GM18526 (cell line): ENCODE results near the gene TUBGCP2.

Experiments used
- POLR2A ChIP-seq: IDR thresholded peaks from 3 replicates; pipeline ENCODE4 v1.6.1; 2011; ENCODE audit not compliant: insufficient read length; ENCODE audit errors: extremely low read depth

The TUBGCP2 gene

DNA sequence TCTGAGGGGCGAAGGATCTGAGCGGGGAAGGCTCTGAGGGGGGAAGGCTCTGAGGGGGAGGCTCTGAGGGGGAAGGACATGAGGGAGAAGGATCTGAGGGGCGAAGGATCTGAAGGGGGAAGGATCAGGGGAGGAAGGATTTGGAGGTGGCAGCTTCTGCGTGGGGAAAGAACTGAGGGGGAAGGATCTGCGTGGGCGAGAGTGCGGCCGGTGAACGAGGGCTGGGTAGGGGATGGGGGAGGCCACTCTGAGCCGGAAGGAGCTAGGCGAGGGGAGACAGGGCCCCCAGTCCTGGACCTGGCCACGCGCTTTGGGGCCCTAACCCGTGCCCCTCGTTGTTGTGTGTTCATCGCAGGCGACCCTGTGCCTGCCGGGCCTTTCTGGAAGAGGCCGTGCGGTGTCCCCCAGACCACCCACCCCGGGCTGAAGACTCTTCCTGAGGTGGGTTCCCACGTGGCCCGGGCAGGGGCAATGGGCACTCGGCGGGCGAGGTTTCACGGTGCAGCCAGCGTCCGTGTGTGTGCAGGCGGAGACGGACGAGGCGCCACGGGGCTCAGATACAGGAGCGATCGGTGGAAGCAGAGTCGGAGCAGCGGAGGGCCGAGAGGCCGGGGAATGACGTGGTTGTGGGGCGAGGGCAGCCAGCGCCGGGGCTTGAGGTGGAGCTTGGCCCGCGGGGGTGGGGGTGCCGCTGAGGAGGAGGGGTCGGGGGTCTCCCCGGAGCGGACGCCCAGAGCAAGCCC lies 26.0 kb upstream of the TUBGCP2 start:
- no peak for TF ChIP-seq POLR2A

DNA sequence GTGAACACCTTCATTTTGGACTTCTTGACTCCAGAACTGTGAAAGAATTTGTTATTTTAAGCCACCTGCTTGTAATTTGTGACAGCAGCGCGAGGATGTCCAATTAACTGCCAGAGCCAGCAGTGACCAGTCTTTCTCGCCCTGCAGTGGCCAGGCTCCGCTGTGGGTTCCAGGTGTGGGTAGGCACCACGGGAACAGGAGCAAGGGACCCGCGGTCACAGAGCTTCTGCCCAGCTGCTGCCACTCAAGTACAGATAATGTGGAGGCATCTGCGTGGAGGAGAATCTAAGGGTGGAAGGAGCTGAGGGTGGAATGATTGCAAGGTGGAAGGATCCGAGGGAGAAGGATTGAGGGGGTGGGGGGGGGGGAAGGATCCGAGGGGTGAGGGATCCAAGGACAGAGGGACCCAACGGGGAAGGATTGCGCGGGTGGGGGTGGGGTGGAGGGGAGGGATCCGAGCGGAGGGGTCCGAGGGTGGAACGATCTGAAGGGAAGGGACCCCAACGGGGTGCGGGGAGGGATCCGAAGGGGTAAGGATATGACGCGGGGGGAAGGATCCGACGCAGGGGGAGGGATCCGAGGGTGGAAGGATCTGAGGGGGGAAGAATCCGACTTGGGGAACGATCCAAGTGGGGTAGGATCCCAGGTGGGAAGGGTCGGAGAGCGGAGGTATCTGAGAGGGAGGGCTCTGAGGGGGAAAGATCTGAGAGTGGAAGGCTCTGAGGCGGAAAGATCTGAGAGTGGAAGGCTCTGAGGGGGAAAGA lies 24.4 kb upstream of the TUBGCP2 start:
- no peak for TF ChIP-seq POLR2A

DNA sequence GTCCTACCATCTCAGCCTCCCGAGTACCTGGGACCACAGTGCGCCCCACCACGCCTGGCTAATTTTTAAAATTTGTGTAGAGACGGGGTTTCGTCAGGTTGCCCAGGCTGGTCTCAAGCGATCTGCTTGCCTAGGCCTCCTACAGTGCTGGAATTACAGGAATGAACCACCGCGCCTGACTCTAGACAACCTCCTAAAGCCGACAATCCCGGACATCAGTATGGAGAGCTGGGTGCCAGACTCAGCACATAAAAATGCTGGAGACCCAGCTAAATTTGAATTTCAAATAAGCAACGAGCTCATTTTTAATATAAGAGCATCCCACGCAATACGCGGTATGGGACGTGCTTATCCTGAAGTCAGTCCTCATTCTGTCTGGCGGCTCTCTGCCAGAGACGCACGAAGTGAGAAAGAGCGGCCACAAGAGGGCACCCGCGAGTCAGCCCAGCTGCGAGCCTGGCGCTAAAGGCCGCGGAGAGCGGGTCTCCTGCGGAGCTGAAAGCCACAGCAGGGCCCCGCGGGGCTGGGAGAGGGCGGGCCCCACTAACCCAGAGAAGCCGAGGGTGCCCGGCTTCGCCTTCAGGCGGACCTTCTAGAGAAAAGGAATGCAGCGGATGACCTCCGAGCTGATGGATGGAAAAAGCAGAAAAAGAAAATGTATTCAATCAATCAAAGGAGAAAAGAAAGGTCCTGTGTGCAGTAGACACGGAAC lies 21.0 kb upstream of the TUBGCP2 start:
- no peak for TF ChIP-seq POLR2A

DNA sequence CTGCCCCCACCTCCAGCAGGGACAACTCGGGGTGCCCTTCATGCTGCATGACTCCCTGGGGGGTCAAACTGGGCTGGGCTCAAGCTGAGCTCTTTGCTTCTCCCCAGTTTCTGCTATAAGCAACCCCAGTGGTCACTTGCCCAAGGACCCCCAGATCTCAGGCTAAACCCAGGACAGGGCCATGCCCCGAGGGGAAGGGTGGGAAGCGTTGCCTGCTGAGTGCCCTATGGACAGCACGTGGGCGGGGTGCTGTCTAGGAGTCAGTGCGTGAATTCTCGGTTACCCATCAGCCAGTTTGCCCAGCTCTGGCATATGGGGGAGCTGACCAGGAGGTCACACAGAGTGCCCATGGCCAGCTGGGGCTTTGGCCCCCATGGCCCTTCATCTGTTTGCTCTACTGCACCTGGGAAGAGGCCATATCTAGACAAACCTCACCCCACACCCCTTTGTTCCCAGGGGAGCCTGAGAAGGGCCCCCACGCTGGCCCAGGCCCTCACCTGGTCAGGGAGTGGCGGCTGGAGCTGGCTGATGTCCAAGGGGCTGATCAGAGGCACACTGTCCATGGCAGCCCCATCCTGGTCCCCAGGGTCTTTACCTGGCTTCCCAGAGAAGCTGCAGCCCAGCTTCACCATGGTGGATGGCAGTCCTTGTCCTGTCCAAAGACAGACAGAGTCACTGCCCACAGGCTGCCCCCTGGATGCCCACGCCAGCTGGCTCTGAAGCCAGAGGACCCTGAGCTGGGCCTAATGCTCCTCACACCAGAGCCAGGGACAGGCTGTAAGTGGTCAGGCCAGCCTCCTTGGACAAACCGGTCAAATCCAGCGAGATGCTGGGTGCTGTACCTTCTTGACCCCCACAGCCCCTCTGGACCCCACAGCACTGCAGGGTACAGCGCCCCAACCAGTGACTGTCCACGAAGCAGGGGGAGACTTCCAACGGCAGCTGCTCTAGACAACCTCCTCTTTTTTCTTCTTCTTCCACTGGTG lies 20.0 kb upstream of the TUBGCP2 start:
- no peak for TF ChIP-seq POLR2A

DNA sequence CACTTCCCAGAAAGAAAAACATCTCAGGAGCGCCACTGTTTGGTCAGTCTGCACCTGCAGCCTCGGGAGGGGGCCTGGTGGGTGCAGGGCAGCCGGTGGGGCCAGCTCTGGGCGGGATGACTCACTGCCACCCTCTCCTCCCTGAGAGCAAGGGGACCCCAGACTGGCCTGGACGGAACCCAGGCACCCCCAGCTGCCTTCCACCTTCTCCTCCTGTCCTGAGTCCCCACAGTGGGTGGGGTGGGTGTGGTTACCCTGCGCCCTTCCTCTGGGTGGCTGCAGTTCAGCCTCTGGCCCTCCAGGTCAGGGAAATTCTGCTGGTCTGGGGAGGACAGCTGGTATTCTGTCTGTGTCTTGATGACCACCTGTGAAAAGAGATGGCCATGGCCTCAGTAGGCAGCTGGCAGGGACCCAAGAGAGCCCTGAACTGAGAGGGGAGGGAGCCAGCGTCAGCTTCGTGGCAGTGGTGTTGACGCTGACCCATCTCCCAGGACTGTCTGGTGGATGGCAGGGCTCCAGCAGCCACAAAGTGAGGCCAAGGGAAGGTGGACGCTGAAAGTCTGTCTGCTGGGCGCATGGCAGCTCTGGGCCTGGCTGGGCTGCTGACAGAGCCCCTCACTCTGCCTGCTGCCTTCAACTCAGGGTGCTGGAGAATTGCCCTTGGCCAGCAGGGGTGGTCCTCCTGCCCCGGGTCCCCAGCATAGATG lies 19.1 kb upstream of the TUBGCP2 start:
- TF ChIP-seq POLR2A, result no peak

DNA sequence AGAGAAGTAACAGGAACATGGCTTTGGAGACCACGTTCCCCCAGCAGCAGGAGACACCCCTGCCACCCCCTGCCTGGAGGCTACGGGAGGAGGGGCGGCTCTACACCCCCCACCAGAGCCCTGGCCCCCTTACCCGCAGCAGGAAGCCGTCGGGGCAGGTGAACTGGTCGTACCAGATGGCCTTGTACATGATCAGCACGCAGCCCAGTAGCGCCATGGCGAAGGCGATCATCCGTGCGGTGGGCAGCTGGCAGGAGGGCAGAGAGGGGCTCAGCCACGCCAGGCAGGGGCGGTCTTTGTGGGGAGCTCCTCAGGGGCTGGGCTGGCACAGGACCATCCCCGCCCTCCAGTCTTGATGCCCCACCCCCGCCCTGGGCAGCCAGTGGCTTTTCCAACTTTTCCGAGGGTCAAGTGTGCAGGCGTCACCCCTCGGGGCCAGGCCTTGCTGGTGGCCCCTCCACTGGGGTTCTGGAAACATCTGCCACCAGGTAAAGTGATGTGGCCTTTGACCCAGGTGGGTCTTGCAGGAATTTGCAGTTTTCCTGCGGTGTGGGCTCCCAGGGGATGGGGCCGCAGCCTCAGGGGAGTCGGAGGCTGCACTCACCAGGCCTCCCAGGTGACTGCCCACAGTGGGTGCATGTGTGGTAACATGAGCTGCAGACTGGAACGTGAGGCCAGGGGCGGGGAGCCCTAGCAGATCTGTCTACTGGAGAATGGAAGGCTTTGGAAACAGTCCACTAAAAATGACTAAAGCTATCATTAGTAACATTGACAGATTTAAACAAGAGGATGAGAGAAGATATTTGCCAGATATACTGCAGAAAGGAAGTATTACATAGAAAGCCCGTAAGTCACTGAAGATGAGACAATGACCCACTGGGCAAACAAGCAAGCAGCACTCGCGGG lies 18.3 kb upstream of the TUBGCP2 start:
- no peak for TF ChIP-seq POLR2A

DNA sequence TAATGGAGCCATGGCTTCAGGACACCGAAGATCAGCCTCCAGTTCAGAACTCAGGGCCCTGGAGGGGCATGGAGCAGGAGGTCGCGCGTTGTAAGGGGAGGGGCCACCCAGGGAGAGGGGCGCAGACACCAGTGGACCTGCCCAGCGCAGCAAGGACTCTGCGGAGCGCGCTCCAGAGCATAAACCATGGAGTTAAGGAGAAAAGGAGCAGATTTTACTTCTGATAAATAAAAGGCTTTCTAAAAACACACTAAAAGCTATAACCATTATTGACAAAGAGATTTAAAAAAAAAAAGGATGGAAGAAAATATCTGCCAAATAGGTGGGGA lies 17.5 kb upstream of the TUBGCP2 start:
- no peak for TF ChIP-seq POLR2A

DNA sequence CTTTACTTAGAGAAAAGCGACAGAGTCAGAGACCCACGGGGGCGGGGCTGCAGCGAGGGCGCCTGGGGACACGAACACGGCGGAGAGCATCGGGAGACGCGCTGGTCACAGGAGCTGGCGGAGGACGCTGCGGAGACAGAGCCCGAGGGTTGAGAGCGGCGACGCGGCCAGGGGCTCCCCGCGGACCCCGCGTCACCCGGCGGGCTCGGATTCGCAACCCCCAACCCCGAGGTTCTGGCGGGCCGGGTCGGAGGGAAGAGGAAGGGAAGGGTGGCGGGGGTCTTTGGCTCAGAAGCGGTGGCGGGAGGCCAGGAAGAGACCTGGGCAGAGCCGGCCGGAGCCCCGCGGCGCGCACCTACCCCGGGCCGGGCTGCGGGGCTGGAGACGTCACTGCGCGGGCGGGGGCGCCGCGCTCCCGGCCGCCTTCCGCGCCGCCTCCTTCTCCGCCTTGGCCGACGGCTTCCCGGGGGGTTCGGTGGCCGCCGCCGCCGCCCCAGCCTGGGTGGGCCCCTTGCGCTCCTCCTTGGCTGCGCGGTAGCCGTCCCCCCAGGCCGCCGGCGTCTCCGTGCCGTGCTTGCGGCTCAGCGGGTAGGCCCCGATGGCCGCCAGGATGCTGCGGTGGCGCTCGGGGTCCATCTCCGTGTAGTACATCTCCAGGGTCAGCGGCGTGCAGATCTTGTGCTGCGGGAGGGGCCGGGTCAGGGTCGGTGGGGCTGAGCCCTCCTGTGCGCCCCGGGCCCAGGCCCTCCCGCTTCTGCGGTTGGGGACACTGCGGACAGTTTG lies 17.0 kb upstream of the TUBGCP2 start:
- TF ChIP-seq POLR2A, result no peak

DNA sequence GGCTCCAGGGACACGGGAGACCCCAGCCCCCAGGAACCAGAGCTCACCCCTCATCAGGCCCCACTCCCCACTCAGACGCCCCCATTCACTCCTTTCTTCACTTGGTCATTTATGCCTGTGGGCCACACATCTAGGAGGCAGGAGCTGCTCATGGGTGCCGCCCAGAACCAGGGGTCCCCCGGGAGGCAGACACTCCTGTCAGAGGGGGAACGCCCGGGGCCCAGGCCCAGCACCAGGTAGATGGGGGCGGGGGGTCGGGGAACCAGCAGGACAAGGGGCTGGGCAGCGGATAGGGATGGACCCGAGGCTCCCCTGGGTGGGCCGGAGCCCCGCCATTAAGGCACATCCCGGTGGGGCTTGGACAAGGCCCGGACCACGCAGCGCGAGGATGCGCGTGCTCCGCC lies 16.2 kb upstream of the TUBGCP2 start:
- TF ChIP-seq POLR2A, result no peak

DNA sequence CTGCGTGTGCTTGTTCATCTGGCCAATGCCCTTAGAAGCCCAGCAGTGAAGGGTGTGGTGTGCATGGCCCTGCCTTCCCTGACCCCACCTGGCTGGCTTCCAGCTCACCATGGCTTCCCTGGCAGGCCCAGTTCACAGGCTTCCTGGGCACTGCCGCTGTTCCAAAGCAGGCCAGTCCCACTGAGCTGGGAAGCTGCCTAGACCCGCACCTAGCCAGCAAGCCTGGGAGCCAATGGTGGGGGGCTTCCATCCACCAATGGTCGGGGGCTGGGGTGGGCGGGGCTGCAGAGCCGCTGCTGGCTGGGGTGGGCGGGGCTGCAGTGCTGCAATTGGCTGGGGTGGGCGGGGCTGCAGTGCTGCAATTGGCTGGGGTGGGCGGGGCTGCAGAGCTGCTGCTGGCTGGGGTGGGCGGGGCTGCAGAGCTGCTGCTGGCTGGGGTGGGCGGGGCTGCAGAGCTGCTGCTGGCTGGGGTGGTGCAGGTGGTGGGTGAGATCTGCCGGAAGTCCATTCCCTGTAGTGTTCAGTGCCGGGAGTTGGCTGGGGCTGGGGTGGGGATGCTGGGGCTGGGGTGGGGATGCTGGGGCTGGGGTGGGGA lies 15.6 kb upstream of the TUBGCP2 start:
- TF ChIP-seq POLR2A, result no peak

DNA sequence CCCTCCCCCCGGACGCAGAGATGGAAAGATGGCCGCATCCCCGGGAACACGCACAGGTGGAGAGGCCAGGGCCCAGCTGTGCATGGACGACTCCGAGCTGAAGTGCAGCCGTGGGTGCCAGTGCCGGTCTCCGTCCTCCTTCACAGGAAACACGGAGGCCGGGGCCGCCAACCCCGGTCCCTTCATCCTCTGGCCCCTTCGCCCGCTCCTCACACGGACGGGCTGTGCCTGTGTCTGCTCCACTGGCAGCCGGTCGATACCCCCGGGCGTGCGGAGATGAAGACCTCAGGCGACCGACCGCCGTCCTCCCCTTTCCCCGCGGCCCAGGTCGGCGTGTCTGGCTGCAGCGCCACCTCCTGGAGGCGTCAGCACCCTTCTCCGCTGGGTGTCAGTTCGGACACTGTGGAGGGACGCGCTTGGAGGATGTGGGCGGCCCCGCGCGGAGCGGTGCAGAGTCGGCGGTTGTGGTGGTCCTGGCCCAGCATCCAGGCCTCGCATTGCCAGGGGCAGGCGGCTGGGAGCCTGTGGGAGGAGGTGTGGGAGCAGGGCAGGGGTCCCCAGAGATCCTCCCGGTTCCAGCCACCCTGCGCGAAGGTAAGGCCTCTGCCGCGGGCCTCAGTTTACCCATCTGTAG lies 9.9 kb upstream of the TUBGCP2 start:
- no peak for TF ChIP-seq POLR2A

DNA sequence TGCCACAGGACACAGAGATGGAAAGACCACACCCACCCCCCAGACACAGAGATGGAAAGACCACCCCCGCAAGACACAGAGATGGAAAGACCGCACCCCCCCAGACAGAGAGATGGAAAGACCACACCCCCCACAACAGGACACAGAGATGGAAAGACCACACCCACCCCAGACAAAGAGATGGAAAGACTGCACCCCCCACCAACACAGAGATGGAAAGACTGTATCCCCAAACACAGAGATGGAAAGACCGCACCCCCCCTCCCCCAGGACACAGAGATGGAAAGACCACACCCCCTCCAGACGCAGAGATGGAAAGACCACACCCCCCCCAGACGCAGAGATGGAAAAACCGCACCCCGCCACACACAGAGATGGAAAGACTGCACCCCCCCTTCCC lies 8.1 kb upstream of the TUBGCP2 start:
- TF ChIP-seq POLR2A, result no peak

DNA sequence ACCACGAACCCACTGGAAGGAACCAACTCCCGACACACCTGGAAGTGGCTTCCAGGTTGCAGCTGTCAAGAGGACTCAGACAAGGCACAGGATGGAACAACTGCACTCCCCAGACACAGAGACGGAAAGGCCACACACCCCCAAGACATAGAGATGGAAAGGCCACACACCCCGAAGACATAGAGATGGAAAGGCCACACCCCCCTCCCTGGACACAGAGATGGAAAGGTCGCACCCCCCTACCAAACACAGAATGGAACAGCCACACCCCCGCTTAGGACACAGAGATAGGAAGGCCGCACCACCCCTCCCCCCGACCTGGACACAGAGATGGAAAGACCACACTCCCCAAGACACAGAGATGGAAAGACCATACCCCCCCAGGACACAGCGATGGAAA lies 7.6 kb upstream of the TUBGCP2 start:
- no peak for TF ChIP-seq POLR2A
